ENCODE data around the gene SH3RF2.
A peak's percentile ranks its signal among the peaks of the same experiment; 100 is the strongest.

SH3RF2 gene

GRCh38 chr5:145946112-145946861 is 9.9 kb downstream of the SH3RF2 start (continued):
- no peak for TF ChIP-seq PBX3 (CRISPR knock-in tag; IDR thresholded peaks at IDR 0.05)
- no peak for TF ChIP-seq AEBP2 (tag by site-specific recombination; IDR thresholded peaks at IDR 0.05; ENCODE audit: borderline replicate concordance)
- no peak for TF ChIP-seq ZNF560 (tag by site-specific recombination; IDR thresholded peaks at IDR 0.05; ENCODE audit: borderline replicate concordance)
- no peak; the same call in 1 of the 2 replicates for TF ChIP-seq HIC1 (tag by site-specific recombination; IDR thresholded peaks at IDR 0.05)
- no peak for TF ChIP-seq ZBTB49 (tag by site-specific recombination; IDR thresholded peaks at IDR 0.05; ENCODE audit: low read depth)
- TF ChIP-seq ZSCAN16 (tag by site-specific recombination; IDR thresholded peaks at IDR 0.05) = peak; percentile 94
- TF ChIP-seq ZBTB20 (tag by site-specific recombination; IDR thresholded peaks at IDR 0.05) = no peak
- no peak for TF ChIP-seq GLIS1 (tag by site-specific recombination; IDR thresholded peaks at IDR 0.05)
- no peak for TF ChIP-seq ZNF791 (tag by site-specific recombination; IDR thresholded peaks at IDR 0.05)
- TF ChIP-seq ZNF513 (tag by site-specific recombination; IDR thresholded peaks at IDR 0.05) = no peak
- TF ChIP-seq SCRT1 (tag by site-specific recombination; IDR thresholded peaks at IDR 0.05; ENCODE audit: borderline replicate concordance) = no peak
- no peak for TF ChIP-seq GLI4 (tag by site-specific recombination; IDR thresholded peaks at IDR 0.05)
- peak; percentile 89 for TF ChIP-seq SCRT2 (tag by site-specific recombination; IDR thresholded peaks at IDR 0.05)
- no peak; the same call in 1 of the 2 replicates for TF ChIP-seq ZNF146 (tag by site-specific recombination; IDR thresholded peaks at IDR 0.05)
- no peak for TF ChIP-seq ZNF157 (tag by site-specific recombination; IDR thresholded peaks at IDR 0.05)
- no peak for TF ChIP-seq ZNF302 (tag by site-specific recombination; IDR thresholded peaks at IDR 0.05; ENCODE audit: low read depth)
- no peak for TF ChIP-seq ZNF664 (tag by site-specific recombination; IDR thresholded peaks at IDR 0.05)
- peak; percentile 55; the same call in 1 of the 2 replicates for TF ChIP-seq ZIC2 (tag by site-specific recombination; IDR thresholded peaks at IDR 0.05)
- peak; percentile 84 for TF ChIP-seq ZNF639 (tag by site-specific recombination; IDR thresholded peaks at IDR 0.05)
- no peak for TF ChIP-seq MZF1 (tag by site-specific recombination; IDR thresholded peaks at IDR 0.05; ENCODE audit: borderline replicate concordance)
- peak; percentile 99 for TF ChIP-seq ZNF629 (tag by site-specific recombination; IDR thresholded peaks at IDR 0.05)
- TF ChIP-seq REPIN1 (tag by site-specific recombination; IDR thresholded peaks at IDR 0.05; ENCODE audit: low read depth) = no peak
- TF ChIP-seq ZNF169 (tag by site-specific recombination; IDR thresholded peaks at IDR 0.05) = no peak
- TF ChIP-seq ZNF621 (tag by site-specific recombination; IDR thresholded peaks at IDR 0.05) = no peak
- TF ChIP-seq ZFP3 (tag by site-specific recombination; IDR thresholded peaks at IDR 0.05; ENCODE audit: low read depth) = no peak
- no peak for TF ChIP-seq ZNF292 (tag by site-specific recombination; IDR thresholded peaks at IDR 0.05; ENCODE audit: borderline replicate concordance, low read depth)

All from HEK293 (cell line).